Ishikawa (cell line): ENCODE data around the gene IWS1.

ENCODE experiments used
- CEBPB ChIP-seq: IDR thresholded peaks from 2 replicates; pipeline ENCODE4 v1.6.1; 2012
- FOXM1 ChIP-seq: IDR thresholded peaks from 2 replicates; pipeline ENCODE4 v1.6.1; 2012; ENCODE audit warnings: low read depth, borderline replicate concordance
- NFIC ChIP-seq: IDR thresholded peaks from 2 replicates; pipeline ENCODE4 v1.6.1; 2012
- RAD21 ChIP-seq: IDR thresholded peaks from 2 replicates; pipeline ENCODE4 v1.6.1; 2012; ENCODE audit warnings: low read depth
- TAF1 ChIP-seq: IDR thresholded peaks from 2 replicates; pipeline ENCODE4 v1.6.1; 2012; ENCODE audit warnings: low read depth, mild to moderate bottlenecking
- ZBTB7A ChIP-seq: IDR thresholded peaks from 2 replicates; pipeline ENCODE4 v1.6.1; 2012; ENCODE audit warnings: low read depth

DNA sequence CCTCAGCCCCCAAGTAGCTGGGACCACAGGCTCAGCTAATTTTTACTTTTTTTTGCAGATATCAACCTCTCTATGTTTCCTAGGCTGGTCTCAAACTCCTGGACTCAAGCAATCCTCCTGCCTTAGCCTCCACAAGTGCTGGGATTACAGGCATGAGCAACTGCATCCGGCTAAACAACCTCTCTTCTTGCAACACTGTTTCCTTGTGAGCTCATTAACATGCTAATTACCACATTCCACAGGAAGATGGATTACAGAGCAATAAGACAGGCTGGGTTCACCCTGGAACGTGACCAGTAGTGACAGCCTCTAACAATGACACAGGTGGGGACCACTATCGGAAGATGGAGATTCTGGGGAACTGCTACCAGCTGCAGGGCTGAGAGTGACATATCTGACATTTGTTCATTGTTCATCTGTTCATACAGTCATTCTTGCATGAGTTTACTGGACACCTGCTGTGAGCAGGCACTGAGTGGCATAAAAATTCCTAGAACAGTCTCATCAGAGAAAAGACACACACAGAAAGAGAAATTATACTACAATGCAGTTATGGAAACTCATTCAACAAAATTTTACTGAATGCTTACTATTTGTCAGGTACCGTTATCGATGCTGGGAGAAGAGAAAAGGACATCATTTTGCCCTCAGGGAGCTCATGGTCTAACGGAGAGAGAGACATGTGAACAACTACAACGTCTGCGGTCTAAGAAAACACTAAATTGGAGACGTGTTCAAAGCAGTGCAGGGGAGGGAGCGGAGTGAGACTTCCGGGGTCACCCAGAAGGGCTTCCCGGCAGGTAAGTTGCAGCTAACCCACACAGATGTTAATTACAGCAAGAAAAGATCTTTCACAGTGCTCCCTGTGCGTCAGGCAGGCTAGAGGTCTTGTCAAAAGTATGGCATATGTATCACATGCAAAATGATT is 70.5 kb downstream of the IWS1 start:
- no peak for TF ChIP-seq RAD21
- no peak for TF ChIP-seq NFIC
- TF ChIP-seq ZBTB7A: no peak
- no peak for TF ChIP-seq FOXM1
- TF ChIP-seq TAF1: no peak
- no peak for TF ChIP-seq CEBPB
